ENCODE measurements around the gene COPS3.
"Not testable (repeated sequence)": the region's sequence is repeated elsewhere in the genome, so short reads cannot be mapped to it uniquely, and the experiment has no call there.

DNA sequence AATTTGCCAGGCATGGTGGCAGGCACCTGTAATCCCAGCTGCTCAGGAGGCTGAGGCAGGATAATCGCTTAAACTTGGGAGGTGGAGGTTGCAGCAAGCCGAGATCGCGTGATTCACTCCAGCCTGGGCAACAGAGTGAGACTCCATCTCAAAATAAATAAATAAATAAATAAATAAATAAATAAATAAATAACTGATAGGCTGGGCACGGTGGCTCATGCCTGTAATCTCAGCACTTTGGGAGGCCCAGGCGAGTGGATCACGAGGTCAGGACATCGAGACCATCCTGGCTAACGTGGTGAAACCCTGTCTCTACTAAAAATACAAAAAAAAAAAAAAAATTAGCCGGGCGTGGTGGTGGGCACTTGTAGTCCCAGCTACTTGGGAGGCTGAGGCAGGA is 25.4 kb downstream of the COPS3 start:
- TF ChIP-seq TAF1 (conservative IDR thresholded peaks at IDR 0.05); JUND (IDR thresholded peaks at IDR 0.05); CTCF (IDR thresholded peaks at IDR 0.05; ENCODE audit: low read depth, low read length, missing input control); YY1 (IDR thresholded peaks at IDR 0.05); EGR1 (IDR thresholded peaks at IDR 0.05; ENCODE audit: low read depth in 2 of 2): not testable (repeated sequence)

All from liver (tissue), 3 donors.